HepG2 (cell line): ENCODE measurements around the gene ANXA9. TPM values are rescaled to one million over a fixed set of nuclear protein-coding genes. Genes with fewer than 3 reads are reported as not detected.

ENCODE experiments used
- ATAC-seq: fragments of 200-7000 bp; cut with Tn5 transposase; 3 replicates; pipeline ENCODE4 v1.9.1; 2020; ENCODE audit warnings: mild to moderate bottlenecking, moderate library complexity
- BruUV-seq: library from RNA; stranded (reverse); fragments of 400-500 nt; replicated peaks from 2 replicates; lab custom pipeline; 2021; lab: Mats Ljungman, UMichigan
- CTCF ChIA-PET: fragments of 300-600 bp; formaldehyde crosslinking; extraction: SDS; loops from one replicate; lab custom pipeline; 2021; ENCODE audit warnings: low total read pairs, inconsistent platforms, low intra/inter-chr PET ratio; lab: Yijun Ruan, JAX
- POLR2A ChIA-PET: fragments of 350-600 bp; sonication (Branson Sonifier 250); formaldehyde crosslinking; loops from one replicate; lab custom pipeline; 2020; ENCODE audit warnings: antibody characterized with exemption, inconsistent platforms; lab: Yijun Ruan, JAX
- DNase-seq: peaks from one replicate; pipeline ENCODE4 v3.0.0-alpha.2; 2015; ENCODE audit warnings: low spot score
- FAIRE-seq: peaks from 3 replicates; lab custom pipeline; 2011; peaks lifted over from hg19 to GRCh38; lab: Jason Lieb, UNC
- H2AFZ ChIP-seq: one replicate; pipeline ENCODE4 v1.6.1; 2011; ENCODE audit warnings: low read length, inconsistent platforms
- H3K27ac ChIP-seq: fragments of 300-600 bp; 3 replicates; pipeline ENCODE4 v1.8.0; 2011; ENCODE audit warnings: mixed run types, mild to moderate bottlenecking, mixed read lengths, low read length, inconsistent platforms; ENCODE audit not compliant: insufficient read depth; ENCODE audit errors: extremely low read length
- H3K27me3 ChIP-seq, 2 experiments: fragments of 200-600 bp in 1 of 2; 2 replicates in 1 of 2; 3 replicates in 1 of 2; pipeline versions ENCODE4 v1.6.0 to v1.8.0; 2011; ENCODE audit warnings: low read length in 2 of 2, mild to moderate bottlenecking in 2 of 2, moderate library complexity in 2 of 2, inconsistent platforms in 1 of 2; ENCODE audit not compliant: insufficient read depth in 2 of 2, control insufficient read depth in 1 of 2
- H3K36me3 ChIP-seq, 2 experiments: fragments of 200-600 bp in 1 of 2; replicated peaks in 1 of 2; 2 replicates in 1 of 2; 3 replicates in 1 of 2; pipeline versions ENCODE4 v1.5.1 to v1.8.0; 2011; ENCODE audit warnings: low read length in 2 of 2, inconsistent platforms in 1 of 2; ENCODE audit not compliant: insufficient read depth in 2 of 2, control insufficient read depth in 1 of 2
- H3K4me1 ChIP-seq: 2 replicates; pipeline ENCODE4 v1.5.1; 2012; ENCODE audit warnings: low read length, inconsistent platforms; ENCODE audit not compliant: insufficient read depth
- H3K4me2 ChIP-seq: 2 replicates; pipeline ENCODE4 v1.6.0; 2011; ENCODE audit warnings: low read depth, low read length, inconsistent platforms
- H3K4me3 ChIP-seq, 3 experiments: fragments of 200-600 bp in 1 of 3; sonication (generic), shearing (Covaris generic) in 1 of 3; replicated peaks in 1 of 3; 2 replicates each; pipeline ENCODE4 v1.5.1; 2011 to 2016; ENCODE audit warnings: low read length in 3 of 3, inconsistent platforms in 2 of 3, low read depth in 2 of 3, mild to moderate bottlenecking in 2 of 3, control low read depth in 1 of 3, mixed read lengths in 1 of 3; ENCODE audit not compliant: insufficient read depth in 1 of 3
- H3K79me2 ChIP-seq: one replicate; pipeline ENCODE4 v1.6.1; 2011; ENCODE audit warnings: low read length, inconsistent platforms; ENCODE audit not compliant: insufficient read depth
- H3K9ac ChIP-seq: 2 replicates; pipeline ENCODE4 v1.6.0; 2011; ENCODE audit warnings: mild to moderate bottlenecking, low read depth, low read length, inconsistent platforms; ENCODE audit not compliant: insufficient read depth
- H3K9me3 ChIP-seq: 2 replicates; pipeline ENCODE4 v1.5.1; 2012; ENCODE audit warnings: mild to moderate bottlenecking, low read length
- H4K20me1 ChIP-seq: 2 replicates; pipeline ENCODE4 v1.6.0; 2011; ENCODE audit warnings: inconsistent platforms, mild to moderate bottlenecking, low read length, moderate library complexity; ENCODE audit not compliant: insufficient read depth
- IRF2 ChIP-seq: IDR thresholded peaks from 2 replicates; pipeline ENCODE4 v1.6.1; 2018; ENCODE audit warnings: missing genetic modification reagents, missing compliant biosample characterization
- MYNN ChIP-seq: sonication (generic); formaldehyde crosslinking; IDR thresholded peaks from 2 replicates; pipeline ENCODE4 v1.4.0; 2020; ENCODE audit warnings: mild to moderate bottlenecking, low read depth, missing genetic modification reagents
- NAIF1 ChIP-seq: sonication (generic); formaldehyde crosslinking; IDR thresholded peaks from 2 replicates; pipeline ENCODE4 v1.5.0; 2020; ENCODE audit warnings: mild to moderate bottlenecking, missing genetic modification reagents, borderline replicate concordance
- SMC3 ChIP-seq: IDR thresholded peaks from 2 replicates; pipeline ENCODE4 v1.6.1; 2011; ENCODE audit warnings: low read length, improper control_type of control experiment
- SP4 ChIP-seq: sonication (generic); formaldehyde crosslinking; IDR thresholded peaks from 2 replicates; pipeline ENCODE4 v1.8.1; 2023; ENCODE audit warnings: mild to moderate bottlenecking, missing genetic modification reagents
- U2AF2 ChIP-seq: fragments of 200-400 bp; formaldehyde crosslinking; IDR thresholded peaks from 2 replicates; pipeline ENCODE4 v1.6.1; 2017; ENCODE audit warnings: low read depth, mild to moderate bottlenecking, low read length
- ZFP36L2 ChIP-seq: sonication (generic); formaldehyde crosslinking; IDR thresholded peaks from 2 replicates; pipeline ENCODE4 v1.4.0; 2020; ENCODE audit warnings: missing genetic modification reagents
- ZNF317 ChIP-seq: sonication (generic); formaldehyde crosslinking; IDR thresholded peaks from 2 replicates; pipeline ENCODE4 v1.5.0; 2020; ENCODE audit warnings: mild to moderate bottlenecking, missing genetic modification reagents
- ZNF713 ChIP-seq: sonication (generic); formaldehyde crosslinking; IDR thresholded peaks from 2 replicates; pipeline ENCODE4 v1.4.0; 2020; ENCODE audit warnings: mild to moderate bottlenecking, missing genetic modification reagents
- WGBS: methylation state at CpG from one replicate; pipeline ENCODE4 v1.1.6; 2017; ENCODE audit warnings: low lambda C conversion rate; 5-methylcytosine and 5-hydroxymethylcytosine counted together
- in situ Hi-C: cut with HindIII; loops from 2 replicates; pipeline ENCODE4 v1.10.0; 2017; ENCODE audit warnings: low pct_unique_long_range_greater_than_20kb; ENCODE audit not compliant: extremely low pct_ligation_motif_present
- intact Hi-C: fragments of 100-400 bp; cut with micrococcal nuclease; formaldehyde crosslinking; loops from one replicate; pipeline ENCODE4 v1.10.0; 2022; ENCODE audit not compliant: unreplicated experiment
- polyA plus RNA-seq, 8 experiments: library from polyadenylated mRNA; depleted of rRNA in 3 of 8; stranded (reverse) in 7 of 8; unstranded in 1 of 8; fragments of >200 nt; fragmentation: Illumina TruSeq in 4 of 8; extraction: Trizol in 4 of 8; gene quantifications; 2 replicates each; pipeline versions ENCODE4 v1.2.1 to v1.2.3, GENCODE V29; 2011 to 2016; ENCODE audit warnings: low read depth in 4 of 8, missing spikeins in 1 of 8, mixed read lengths in 1 of 8; ENCODE audit not compliant: insufficient read depth in 1 of 8
- total RNA-seq, 5 experiments: library from RNA; depleted of rRNA; stranded (reverse); fragments of >200 nt; fragmentation: Illumina TruSeq; extraction: Trizol; gene quantifications; 2 replicates each; pipeline ENCODE4 v1.2.3, GENCODE V29; 2016; ENCODE audit warnings: low read depth in 1 of 5
- TF ChIP-seq, protein P1 (sequence below): sonication (generic); formaldehyde crosslinking; IDR thresholded peaks from 2 replicates; pipeline ENCODE4 v1.4.0; 2020; ENCODE audit warnings: missing genetic modification reagents
- TF ChIP-seq, protein P2 (sequence below): sonication (generic); formaldehyde crosslinking; IDR thresholded peaks from 2 replicates; pipeline ENCODE4 v1.9.0; 2022; ENCODE audit warnings: missing genetic modification reagents, mild to moderate bottlenecking, borderline replicate concordance
- TF ChIP-seq, protein P3 (sequence below), 2 experiments: IDR thresholded peaks; 2 replicates each; pipeline ENCODE4 v1.6.1; 2011 to 2012; ENCODE audit warnings: low read length in 2 of 2, borderline replicate concordance in 1 of 2, low read depth in 1 of 2, mild to moderate bottlenecking in 1 of 2, moderate library complexity in 1 of 2
- TF ChIP-seq, protein P4 (sequence below): sonication (generic); formaldehyde crosslinking; IDR thresholded peaks from 2 replicates; pipeline ENCODE4 v1.8.1; 2023; ENCODE audit warnings: mild to moderate bottlenecking, inconsistent platforms, moderate library complexity, missing genetic modification reagents, borderline replicate concordance

Gene ANXA9
- total and polyA plus RNA-seq, 2 of the 13 experiments (the other 11 are each of a cell fraction or from before 2014, with no cell fraction given) = 13.3 to 23.9 TPM

DNA sequence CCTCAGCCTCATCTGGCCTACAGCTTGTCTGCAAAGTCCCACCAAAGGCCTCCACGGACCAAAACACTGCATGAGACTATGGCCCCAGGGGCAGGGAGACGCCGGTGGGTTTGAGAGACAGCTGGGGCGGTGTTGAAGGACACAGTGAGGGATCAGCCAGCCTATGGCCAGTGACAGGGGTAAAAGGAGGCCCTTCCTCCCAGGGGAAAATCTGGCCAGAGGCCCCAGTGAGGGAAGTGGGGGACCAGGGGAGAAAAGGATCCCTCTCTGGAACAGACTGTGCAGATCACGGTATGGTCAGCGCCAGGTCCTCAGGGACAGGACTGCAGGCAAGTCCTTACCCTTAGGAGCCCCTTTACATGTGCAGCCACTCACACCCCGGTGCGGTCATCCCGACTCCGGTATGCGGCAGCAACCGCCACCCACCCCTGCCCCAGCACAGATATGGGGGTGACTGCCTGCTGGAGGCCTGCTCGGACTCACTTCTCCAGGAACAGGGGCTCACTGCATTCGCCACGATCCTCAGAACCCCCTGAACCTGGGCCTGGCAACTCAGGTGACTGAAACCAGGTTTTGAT is 8.7 kb upstream of the ANXA9 start (continued):
- TF ChIP-seq, protein P1, sequence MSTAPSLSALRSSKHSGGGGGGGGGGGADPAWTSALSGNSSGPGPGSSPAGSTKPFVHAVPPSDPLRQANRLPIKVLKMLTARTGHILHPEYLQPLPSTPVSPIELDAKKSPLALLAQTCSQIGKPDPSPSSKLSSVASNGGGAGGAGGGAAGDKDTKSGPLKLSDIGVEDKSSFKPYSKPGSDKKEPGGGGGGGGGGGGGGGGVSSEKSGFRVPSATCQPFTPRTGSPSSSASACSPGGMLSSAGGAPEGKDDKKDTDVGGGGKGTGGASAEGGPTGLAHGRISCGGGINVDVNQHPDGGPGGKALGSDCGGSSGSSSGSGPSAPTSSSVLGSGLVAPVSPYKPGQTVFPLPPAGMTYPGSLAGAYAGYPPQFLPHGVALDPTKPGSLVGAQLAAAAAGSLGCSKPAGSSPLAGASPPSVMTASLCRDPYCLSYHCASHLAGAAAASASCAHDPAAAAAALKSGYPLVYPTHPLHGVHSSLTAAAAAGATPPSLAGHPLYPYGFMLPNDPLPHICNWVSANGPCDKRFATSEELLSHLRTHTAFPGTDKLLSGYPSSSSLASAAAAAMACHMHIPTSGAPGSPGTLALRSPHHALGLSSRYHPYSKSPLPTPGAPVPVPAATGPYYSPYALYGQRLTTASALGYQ (CRISPR knock-in tag) = no peak
- no peak for TF ChIP-seq IRF2
- 0 out of 2 replicates have a peak, but pooled peaks have one; percentile 31 for TF ChIP-seq ZNF317 (CRISPR knock-in tag)
- TF ChIP-seq ZFP36L2 = no peak
- TF ChIP-seq U2AF2 = no peak
- TF ChIP-seq NAIF1 (CRISPR knock-in tag) = no peak
- TF ChIP-seq SMC3 = no peak
- TF ChIP-seq ZNF713 (CRISPR knock-in tag) = no peak
- no peak for TF ChIP-seq SP4
- TF ChIP-seq MYNN (CRISPR knock-in tag) = no peak

DNA sequence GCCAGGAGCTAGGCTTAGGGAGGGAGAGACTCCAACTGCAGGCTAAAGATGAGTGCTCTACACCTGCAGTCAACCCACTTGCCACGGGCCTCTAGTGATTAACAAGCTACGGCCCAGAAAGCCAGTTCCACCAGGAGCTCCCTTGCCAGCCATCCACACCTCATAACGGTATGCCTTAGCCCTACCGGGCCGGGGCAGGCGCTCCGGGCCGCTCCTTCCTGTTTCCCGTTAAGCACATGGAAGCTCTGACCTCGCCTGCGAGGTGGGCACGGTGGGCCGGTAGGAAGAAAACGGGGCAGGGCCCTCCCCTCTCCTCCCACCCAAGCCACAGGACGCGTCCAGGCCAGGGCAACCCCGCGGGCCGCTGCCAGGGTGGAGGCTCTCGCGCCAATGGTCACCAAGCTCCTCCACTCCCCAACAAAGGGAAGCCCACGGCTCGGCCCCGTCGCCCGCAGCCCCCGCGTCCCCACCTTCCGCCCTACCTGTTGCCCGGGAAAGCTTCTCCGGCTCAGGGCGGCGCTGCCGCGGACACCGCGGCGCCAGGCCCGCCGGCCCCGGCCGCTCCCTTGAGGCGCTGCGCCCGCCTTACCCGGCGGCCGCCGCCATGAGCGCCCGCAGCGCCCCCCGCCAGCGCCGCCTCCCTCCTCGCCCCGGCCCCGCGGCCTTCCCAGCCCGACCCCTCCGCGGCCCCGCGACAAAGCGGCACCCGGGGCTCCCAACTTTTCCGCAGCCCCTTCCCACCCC is 8.1 kb upstream of the ANXA9 start:
- H3K9ac ChIP-seq = peak overlapping the region; percentile 97
- peaks cover 54% of the 10 kb centered on the region for H3K79me2 ChIP-seq
- H3K27me3 ChIP-seq = no peaks in the 10 kb centered on the region; a peak in 1 of 5 replicates
- BruUV-seq = no TSS peak
- in situ Hi-C loops (no loop called here), intact Hi-C loops (loop anchor here (5.0 kb wide), 1 partner anchor 33 kb away; the partner anchor contains the start of genes MINDY1 and PRUNE1)
- H3K27ac ChIP-seq = peak overlapping the region; percentile 96
- DNase-seq (no peak), FAIRE-seq (no peak), ATAC-seq (no peak)
- 0 out of 5 replicates have a peak, but pooled peaks cover 0 to 4% of the 10 kb centered on the region in 2 experiments for H3K36me3 ChIP-seq
- peaks cover 79% of the 10 kb centered on the region for H3K4me1 ChIP-seq
- ChIA-PET CTCF (no interaction called here), POLR2A (interaction anchor here (0.5 to 10.3 kb wide), 11 partner anchors 7 to 367 kb away, joined by 3 to 114 read pairs (median 4); partner anchors contain the start of genes ANXA9 and MINDY1)
- H3K4me2 ChIP-seq = peak overlapping the region; percentile 98
- H3K9me3 ChIP-seq = no peaks in the 10 kb centered on the region
- WGBS = 0% methylated on average over 4 of the region's 67 CpGs
- no peak overlapping the region for H2AFZ ChIP-seq
- H4K20me1 ChIP-seq = peaks cover 18% of the 10 kb centered on the region
- peak overlapping the region; percentile 71 to 95 (median 89) for H3K4me3 ChIP-seq
- TF ChIP-seq, protein P2, sequence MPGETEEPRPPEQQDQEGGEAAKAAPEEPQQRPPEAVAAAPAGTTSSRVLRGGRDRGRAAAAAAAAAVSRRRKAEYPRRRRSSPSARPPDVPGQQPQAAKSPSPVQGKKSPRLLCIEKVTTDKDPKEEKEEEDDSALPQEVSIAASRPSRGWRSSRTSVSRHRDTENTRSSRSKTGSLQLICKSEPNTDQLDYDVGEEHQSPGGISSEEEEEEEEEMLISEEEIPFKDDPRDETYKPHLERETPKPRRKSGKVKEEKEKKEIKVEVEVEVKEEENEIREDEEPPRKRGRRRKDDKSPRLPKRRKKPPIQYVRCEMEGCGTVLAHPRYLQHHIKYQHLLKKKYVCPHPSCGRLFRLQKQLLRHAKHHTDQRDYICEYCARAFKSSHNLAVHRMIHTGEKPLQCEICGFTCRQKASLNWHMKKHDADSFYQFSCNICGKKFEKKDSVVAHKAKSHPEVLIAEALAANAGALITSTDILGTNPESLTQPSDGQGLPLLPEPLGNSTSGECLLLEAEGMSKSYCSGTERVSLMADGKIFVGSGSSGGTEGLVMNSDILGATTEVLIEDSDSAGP = 0 out of 2 replicates have a peak, but pooled peaks have one; percentile 24
- TF ChIP-seq, protein P3, sequence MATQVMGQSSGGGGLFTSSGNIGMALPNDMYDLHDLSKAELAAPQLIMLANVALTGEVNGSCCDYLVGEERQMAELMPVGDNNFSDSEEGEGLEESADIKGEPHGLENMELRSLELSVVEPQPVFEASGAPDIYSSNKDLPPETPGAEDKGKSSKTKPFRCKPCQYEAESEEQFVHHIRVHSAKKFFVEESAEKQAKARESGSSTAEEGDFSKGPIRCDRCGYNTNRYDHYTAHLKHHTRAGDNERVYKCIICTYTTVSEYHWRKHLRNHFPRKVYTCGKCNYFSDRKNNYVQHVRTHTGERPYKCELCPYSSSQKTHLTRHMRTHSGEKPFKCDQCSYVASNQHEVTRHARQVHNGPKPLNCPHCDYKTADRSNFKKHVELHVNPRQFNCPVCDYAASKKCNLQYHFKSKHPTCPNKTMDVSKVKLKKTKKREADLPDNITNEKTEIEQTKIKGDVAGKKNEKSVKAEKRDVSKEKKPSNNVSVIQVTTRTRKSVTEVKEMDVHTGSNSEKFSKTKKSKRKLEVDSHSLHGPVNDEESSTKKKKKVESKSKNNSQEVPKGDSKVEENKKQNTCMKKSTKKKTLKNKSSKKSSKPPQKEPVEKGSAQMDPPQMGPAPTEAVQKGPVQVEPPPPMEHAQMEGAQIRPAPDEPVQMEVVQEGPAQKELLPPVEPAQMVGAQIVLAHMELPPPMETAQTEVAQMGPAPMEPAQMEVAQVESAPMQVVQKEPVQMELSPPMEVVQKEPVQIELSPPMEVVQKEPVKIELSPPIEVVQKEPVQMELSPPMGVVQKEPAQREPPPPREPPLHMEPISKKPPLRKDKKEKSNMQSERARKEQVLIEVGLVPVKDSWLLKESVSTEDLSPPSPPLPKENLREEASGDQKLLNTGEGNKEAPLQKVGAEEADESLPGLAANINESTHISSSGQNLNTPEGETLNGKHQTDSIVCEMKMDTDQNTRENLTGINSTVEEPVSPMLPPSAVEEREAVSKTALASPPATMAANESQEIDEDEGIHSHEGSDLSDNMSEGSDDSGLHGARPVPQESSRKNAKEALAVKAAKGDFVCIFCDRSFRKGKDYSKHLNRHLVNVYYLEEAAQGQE (IDR thresholded peaks at IDR 0.05; ENCODE audit: borderline replicate concordance in 1 of 2, low read depth in 1 of 2, low read length in 2 of 2) = no peak
- TF ChIP-seq, protein P4, sequence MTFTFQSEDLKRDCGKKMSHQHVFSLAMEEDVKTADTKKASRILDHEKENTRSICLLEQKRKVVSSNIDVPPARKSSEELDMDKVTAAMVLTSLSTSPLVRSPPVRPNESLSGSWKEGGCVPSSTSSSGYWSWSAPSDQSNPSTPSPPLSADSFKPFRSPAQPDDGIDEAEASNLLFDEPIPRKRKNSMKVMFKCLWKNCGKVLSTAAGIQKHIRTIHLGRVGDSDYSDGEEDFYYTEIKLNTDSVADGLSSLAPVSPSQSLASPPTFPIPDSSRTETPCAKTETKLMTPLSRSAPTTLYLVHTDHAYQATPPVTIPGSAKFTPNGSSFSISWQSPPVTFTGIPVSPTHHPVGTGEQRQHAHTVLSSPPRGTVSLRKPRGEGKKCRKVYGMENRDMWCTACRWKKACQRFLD = no peak
